Fibroblast of lung (primary cell): ENCODE results near the gene PIGR.

Experiments used
- EZH2 ChIP-seq: IDR thresholded peaks from 2 replicates; pipeline ENCODE4 v1.5.1; 2012; ENCODE audit warnings: low read length, control low read depth, mild to moderate bottlenecking; ENCODE audit errors: missing control alignments
- TF ChIP-seq, protein P1 (sequence below), 2 donors: IDR thresholded peaks in 1 of 2; conservative IDR thresholded peaks in 1 of 2; 1 replicate in 1 of 2; 2 replicates in 1 of 2; pipeline ENCODE4 v1.5.1; 2011 to 2012; ENCODE audit warnings: low read length in 2 of 2, control low read depth in 1 of 2, inconsistent platforms in 1 of 2, low read depth in 1 of 2, mild to moderate bottlenecking in 1 of 2

DNA sequence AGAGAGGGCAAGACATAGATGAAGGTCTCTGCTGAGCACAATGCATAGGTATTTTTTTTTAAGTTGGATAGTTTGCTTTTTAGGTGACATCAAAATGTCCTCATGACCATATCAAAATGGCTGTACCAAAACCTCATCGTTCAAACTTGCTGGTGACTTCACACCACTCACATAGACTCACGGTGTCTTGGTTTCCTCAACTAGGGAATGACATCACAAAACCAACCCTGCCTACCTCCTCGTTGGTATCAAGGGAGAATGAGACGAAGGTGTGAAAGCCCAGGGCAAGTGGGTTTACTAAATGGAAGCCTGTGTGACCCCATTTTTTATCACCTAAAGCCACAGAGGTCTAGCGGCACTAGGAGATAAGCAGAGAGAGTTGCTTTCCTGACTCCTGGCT is 1.6 kb downstream of the PIGR start:
- TF ChIP-seq, protein P1, sequence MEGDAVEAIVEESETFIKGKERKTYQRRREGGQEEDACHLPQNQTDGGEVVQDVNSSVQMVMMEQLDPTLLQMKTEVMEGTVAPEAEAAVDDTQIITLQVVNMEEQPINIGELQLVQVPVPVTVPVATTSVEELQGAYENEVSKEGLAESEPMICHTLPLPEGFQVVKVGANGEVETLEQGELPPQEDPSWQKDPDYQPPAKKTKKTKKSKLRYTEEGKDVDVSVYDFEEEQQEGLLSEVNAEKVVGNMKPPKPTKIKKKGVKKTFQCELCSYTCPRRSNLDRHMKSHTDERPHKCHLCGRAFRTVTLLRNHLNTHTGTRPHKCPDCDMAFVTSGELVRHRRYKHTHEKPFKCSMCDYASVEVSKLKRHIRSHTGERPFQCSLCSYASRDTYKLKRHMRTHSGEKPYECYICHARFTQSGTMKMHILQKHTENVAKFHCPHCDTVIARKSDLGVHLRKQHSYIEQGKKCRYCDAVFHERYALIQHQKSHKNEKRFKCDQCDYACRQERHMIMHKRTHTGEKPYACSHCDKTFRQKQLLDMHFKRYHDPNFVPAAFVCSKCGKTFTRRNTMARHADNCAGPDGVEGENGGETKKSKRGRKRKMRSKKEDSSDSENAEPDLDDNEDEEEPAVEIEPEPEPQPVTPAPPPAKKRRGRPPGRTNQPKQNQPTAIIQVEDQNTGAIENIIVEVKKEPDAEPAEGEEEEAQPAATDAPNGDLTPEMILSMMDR (conservative IDR thresholded peaks at IDR 0.05 in 1 of 2, IDR thresholded peaks at IDR 0.05 in 1 of 2; ENCODE audit: low read depth in 1 of 2, low read length in 2 of 2): no peak
- TF ChIP-seq EZH2: no peak
